Prostate gland (tissue), 1 donor: ENCODE results near the gene DSCAML1.

Source experiments
- POLR2A ChIP-seq: fragments of 450-650 bp; IDR thresholded peaks from one replicate; pipeline ENCODE4 v1.6.1; 2016; ENCODE audit warnings: antibody characterized with exemption, mild to moderate bottlenecking
- POLR2AphosphoS5 ChIP-seq: sonication (generic); formaldehyde crosslinking; IDR thresholded peaks from one replicate; pipeline ENCODE4 v1.6.1; 2017; ENCODE audit warnings: antibody characterized with exemption

DNA sequence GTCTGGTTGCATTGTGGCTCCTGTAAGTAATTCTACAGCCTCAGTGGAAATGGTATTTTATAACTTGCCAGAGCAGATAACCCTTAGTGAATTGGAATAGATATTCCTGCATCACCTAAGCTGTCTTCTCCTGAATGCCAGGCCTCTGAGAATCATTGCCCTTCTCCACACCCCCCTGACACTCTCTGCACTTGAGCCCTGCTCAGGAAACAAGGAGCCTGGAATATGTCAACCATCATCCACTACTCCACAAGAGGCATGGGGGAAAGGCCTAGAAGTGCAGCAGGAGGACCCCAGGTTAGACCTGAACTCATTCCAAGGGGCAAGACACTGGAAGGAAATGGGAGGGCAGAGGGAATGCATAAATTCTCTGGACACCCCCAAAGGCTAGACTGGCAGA is 72.4 kb downstream of the DSCAML1 start:
- TF ChIP-seq POLR2A = no peak
- no peak for TF ChIP-seq POLR2AphosphoS5
